Kidney glomerular epithelial cell (primary cell): Measurements from ENCODE around the gene HBA1.
"Not testable (repeated sequence)": the region's sequence is repeated elsewhere in the genome, so short reads cannot be mapped to it uniquely, and the experiment has no call there.

Experiments used
- DNase-seq: peaks from one replicate; lab custom pipeline; 2025; lab: John Stamatoyannopoulos, UW

The HBA1 gene

GRCh38 chr16:176477-177382 is at the start of gene HBA1:
HBA1 (plus strand) TSS chr16:176680; CDS start chr16:176717, 37 bp downstream.
- DNase-seq: not testable (repeated sequence)

- DNase-seq: no peak
Measured at GRCh38 chr16:129075-129474, 47.4 kb upstream of the HBA1 start.

- DNase-seq: no peak
Measured at GRCh38 chr16:130533-131173, 45.8 kb upstream of the HBA1 start.

- no peak for DNase-seq
Measured at GRCh38 chr16:132120-132519, 44.4 kb upstream of the HBA1 start.

- DNase-seq: no peak
Measured at GRCh38 chr16:133716-134115, 42.8 kb upstream of the HBA1 start.

GRCh38 chr16:138049-138417 is 38.4 kb upstream of the HBA1 start:
- no peak for DNase-seq

- no peak for DNase-seq
Measured at GRCh38 chr16:140175-140857, 36.2 kb upstream of the HBA1 start.

GRCh38 chr16:142405-142967 is 34.0 kb upstream of the HBA1 start:
- no peak for DNase-seq

- DNase-seq: no peak
Measured at GRCh38 chr16:143047-143446, 33.4 kb upstream of the HBA1 start.

- no peak for DNase-seq
Measured at GRCh38 chr16:143456-143855, 33.0 kb upstream of the HBA1 start.

- no peak for DNase-seq
Measured at GRCh38 chr16:144797-145252, 31.7 kb upstream of the HBA1 start.

- no peak for DNase-seq
Measured at GRCh38 chr16:146646-147045, 29.8 kb upstream of the HBA1 start.

- no peak for DNase-seq
Measured at GRCh38 chr16:149024-149660, 27.3 kb upstream of the HBA1 start.

GRCh38 chr16:152141-153128 is 24.0 kb upstream of the HBA1 start, which contains the start of gene HBZ:
HBZ (plus strand) TSS chr16:152644; CDS start chr16:152910, 266 bp downstream.
- no peak for DNase-seq

- DNase-seq: not testable (repeated sequence)
Measured at GRCh38 chr16:153129-153521, 23.4 kb upstream of the HBA1 start.

GRCh38 chr16:153550-154216 is 22.8 kb upstream of the HBA1 start:
- DNase-seq: not testable (repeated sequence)

GRCh38 chr16:154217-155030 is 22.1 kb upstream of the HBA1 start:
- DNase-seq: no peak

- no peak for DNase-seq
Measured at GRCh38 chr16:155031-155398, 21.5 kb upstream of the HBA1 start.
